A673 (cell line): ENCODE data around the gene GNAS.
"Not testable (repeated sequence)": the region's sequence is repeated elsewhere in the genome, so short reads cannot be mapped to it uniquely, and the experiment has no call there.

Experiments
- EZH2 ChIP-seq: fragments of 200-600 bp; sonication (generic); IDR thresholded peaks from 2 replicates; pipeline ENCODE4 v1.6.1; 2017; ENCODE audit warnings: borderline replicate concordance, low read depth, mild to moderate bottlenecking, mixed read lengths, antibody characterized with exemption, low read length; ENCODE audit not compliant: poor library complexity, severe bottlenecking
- TF ChIP-seq, protein P1 (sequence below): fragments of 300-800, 200-600 bp; sonication (generic); conservative IDR thresholded peaks from 2 replicates; pipeline ENCODE4 v1.5.1; 2017; ENCODE audit warnings: low read depth, mild to moderate bottlenecking, antibody characterized with exemption, low read length, moderate library complexity, mixed read lengths

- TF ChIP-seq, protein P1, sequence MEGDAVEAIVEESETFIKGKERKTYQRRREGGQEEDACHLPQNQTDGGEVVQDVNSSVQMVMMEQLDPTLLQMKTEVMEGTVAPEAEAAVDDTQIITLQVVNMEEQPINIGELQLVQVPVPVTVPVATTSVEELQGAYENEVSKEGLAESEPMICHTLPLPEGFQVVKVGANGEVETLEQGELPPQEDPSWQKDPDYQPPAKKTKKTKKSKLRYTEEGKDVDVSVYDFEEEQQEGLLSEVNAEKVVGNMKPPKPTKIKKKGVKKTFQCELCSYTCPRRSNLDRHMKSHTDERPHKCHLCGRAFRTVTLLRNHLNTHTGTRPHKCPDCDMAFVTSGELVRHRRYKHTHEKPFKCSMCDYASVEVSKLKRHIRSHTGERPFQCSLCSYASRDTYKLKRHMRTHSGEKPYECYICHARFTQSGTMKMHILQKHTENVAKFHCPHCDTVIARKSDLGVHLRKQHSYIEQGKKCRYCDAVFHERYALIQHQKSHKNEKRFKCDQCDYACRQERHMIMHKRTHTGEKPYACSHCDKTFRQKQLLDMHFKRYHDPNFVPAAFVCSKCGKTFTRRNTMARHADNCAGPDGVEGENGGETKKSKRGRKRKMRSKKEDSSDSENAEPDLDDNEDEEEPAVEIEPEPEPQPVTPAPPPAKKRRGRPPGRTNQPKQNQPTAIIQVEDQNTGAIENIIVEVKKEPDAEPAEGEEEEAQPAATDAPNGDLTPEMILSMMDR: not testable (repeated sequence)
- not testable (repeated sequence) for TF ChIP-seq EZH2
Measured at GRCh38 chr20:58947797-58948388, 95.4 kb downstream of the GNAS start.
